HL-60 (cell line): ENCODE data around the gene IL1RAPL1.
A peak's percentile ranks its signal among the peaks of the same experiment; 100 is the strongest.

Experiments
- DNase-seq, 2 experiments: peaks; one replicate each; pipeline ENCODE4 v3.0.0-alpha.2; 2010 to 2020; ENCODE audit warnings: low read depth in 1 of 2, low spot score in 1 of 2
- H3K27ac ChIP-seq: fragments of 250-450 bp; sonication (Bioruptor Pico); replicated peaks from 2 replicates; pipeline ENCODE4 v1.5.1; 2020; ENCODE audit warnings: mild to moderate bottlenecking, moderate library complexity
- H3K27me3 ChIP-seq: fragments of 250-450 bp; sonication (Bioruptor Pico); 2 replicates; pipeline ENCODE4 v1.5.1; 2021; ENCODE audit warnings: mild to moderate bottlenecking, moderate library complexity; ENCODE audit not compliant: insufficient read depth, poor library complexity, severe bottlenecking
- H3K4me3 ChIP-seq: replicated peaks from 2 replicates; pipeline ENCODE4 v1.5.1; 2011; ENCODE audit warnings: mild to moderate bottlenecking, control low read depth, low read length; ENCODE audit not compliant: insufficient read depth
- GABPA ChIP-seq: IDR thresholded peaks from 2 replicates; pipeline ENCODE4 v1.6.1; 2012; ENCODE audit warnings: low read depth
- POLR2AphosphoS5 ChIP-seq: IDR thresholded peaks from 2 replicates; pipeline ENCODE4 v1.6.1; 2012; ENCODE audit warnings: low read depth
- SPI1 ChIP-seq: IDR thresholded peaks from 2 replicates; pipeline ENCODE4 v1.6.1; 2012; ENCODE audit warnings: low read depth, mild to moderate bottlenecking, borderline replicate concordance
- TF ChIP-seq, protein P1 (sequence below): IDR thresholded peaks from one replicate; pipeline ENCODE4 v1.5.1; 2011; ENCODE audit warnings: low read length, control low read depth, inconsistent platforms; ENCODE audit not compliant: insufficient read depth
- TF ChIP-seq, protein P2 (sequence below): IDR thresholded peaks from 2 replicates; pipeline ENCODE4 v1.6.1; 2012; ENCODE audit warnings: low read depth; ENCODE audit not compliant: insufficient replicate concordance

IL1RAPL1 gene

DNA sequence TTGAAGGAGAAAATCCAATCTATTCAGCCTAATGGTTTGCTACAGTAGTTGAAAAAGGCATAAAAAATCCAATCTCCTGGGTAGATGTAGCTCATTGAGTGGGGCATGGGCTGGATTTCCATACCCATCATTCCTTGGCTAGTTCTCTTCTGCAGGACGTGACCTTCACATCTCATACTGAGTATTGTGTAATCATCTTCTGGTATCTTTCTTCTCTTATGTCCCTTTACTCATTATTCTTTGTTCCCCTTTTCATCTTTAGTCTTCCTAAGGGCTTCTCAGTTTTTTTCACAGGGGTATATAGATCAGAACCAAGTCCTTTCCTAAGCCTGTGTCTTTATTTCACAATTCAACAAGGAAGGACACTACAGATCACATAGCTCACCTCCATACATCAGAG lies 900.5 kb downstream of the IL1RAPL1 start:
- Histone ChIP-seq H3K4me3 (no peak overlapping the region), H3K27me3 (no peaks in the 10 kb centered on the region), H3K27ac (no peak overlapping the region)
- TF ChIP-seq GABPA (no peak), POLR2AphosphoS5 (no peak), SPI1 (no peak)
- TF ChIP-seq, protein P1, sequence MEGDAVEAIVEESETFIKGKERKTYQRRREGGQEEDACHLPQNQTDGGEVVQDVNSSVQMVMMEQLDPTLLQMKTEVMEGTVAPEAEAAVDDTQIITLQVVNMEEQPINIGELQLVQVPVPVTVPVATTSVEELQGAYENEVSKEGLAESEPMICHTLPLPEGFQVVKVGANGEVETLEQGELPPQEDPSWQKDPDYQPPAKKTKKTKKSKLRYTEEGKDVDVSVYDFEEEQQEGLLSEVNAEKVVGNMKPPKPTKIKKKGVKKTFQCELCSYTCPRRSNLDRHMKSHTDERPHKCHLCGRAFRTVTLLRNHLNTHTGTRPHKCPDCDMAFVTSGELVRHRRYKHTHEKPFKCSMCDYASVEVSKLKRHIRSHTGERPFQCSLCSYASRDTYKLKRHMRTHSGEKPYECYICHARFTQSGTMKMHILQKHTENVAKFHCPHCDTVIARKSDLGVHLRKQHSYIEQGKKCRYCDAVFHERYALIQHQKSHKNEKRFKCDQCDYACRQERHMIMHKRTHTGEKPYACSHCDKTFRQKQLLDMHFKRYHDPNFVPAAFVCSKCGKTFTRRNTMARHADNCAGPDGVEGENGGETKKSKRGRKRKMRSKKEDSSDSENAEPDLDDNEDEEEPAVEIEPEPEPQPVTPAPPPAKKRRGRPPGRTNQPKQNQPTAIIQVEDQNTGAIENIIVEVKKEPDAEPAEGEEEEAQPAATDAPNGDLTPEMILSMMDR = no peak
- TF ChIP-seq, protein P2, sequence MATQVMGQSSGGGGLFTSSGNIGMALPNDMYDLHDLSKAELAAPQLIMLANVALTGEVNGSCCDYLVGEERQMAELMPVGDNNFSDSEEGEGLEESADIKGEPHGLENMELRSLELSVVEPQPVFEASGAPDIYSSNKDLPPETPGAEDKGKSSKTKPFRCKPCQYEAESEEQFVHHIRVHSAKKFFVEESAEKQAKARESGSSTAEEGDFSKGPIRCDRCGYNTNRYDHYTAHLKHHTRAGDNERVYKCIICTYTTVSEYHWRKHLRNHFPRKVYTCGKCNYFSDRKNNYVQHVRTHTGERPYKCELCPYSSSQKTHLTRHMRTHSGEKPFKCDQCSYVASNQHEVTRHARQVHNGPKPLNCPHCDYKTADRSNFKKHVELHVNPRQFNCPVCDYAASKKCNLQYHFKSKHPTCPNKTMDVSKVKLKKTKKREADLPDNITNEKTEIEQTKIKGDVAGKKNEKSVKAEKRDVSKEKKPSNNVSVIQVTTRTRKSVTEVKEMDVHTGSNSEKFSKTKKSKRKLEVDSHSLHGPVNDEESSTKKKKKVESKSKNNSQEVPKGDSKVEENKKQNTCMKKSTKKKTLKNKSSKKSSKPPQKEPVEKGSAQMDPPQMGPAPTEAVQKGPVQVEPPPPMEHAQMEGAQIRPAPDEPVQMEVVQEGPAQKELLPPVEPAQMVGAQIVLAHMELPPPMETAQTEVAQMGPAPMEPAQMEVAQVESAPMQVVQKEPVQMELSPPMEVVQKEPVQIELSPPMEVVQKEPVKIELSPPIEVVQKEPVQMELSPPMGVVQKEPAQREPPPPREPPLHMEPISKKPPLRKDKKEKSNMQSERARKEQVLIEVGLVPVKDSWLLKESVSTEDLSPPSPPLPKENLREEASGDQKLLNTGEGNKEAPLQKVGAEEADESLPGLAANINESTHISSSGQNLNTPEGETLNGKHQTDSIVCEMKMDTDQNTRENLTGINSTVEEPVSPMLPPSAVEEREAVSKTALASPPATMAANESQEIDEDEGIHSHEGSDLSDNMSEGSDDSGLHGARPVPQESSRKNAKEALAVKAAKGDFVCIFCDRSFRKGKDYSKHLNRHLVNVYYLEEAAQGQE = no peak
- DNase-seq = peak in 1 of 2 experiments; percentile 52

DNA sequence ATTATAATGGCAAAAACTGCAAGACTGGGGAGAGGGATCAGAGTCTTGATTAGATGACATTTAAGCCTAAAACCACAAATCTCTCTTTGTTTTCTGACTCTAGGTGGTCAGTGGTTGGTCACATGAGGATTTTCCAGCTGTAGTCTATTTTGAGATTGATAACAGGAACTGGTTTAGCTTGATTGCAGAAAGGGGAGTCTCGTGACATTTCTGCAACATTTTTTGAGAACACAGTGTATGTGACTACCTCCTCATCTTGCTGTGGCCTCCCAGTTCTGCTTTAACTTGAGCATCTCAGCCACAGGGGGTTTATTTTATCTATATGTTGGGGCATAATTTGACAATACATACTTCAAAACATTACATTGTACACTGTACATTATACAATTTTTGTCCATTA lies 901.7 kb downstream of the IL1RAPL1 start:
- Histone ChIP-seq H3K4me3 (no peak overlapping the region), H3K27me3 (no peaks in the 10 kb centered on the region), H3K27ac (no peak overlapping the region)
- no peak for DNase-seq
- TF ChIP-seq POLR2AphosphoS5 (no peak), GABPA (no peak), SPI1 (no peak)
- TF ChIP-seq, protein P1 = no peak
- TF ChIP-seq, protein P2 = no peak

DNA sequence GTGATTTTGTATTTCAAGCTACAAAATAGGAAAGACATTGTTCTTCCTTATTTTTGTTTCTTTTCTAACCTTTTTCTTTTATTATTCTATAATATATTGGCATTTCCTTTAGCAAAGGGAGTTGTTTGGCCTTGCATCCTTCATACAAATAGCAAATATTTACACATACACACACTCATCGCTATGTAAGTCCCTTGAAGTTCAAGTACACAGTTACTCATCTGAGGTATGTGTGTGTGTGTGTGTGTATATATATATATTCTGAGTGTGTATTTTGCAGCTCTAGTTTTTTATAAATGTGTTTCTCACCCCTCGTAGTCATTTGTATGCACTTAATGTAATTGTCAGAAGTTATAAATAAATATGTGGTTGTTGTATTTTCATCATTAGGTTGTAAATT lies 903.4 kb downstream of the IL1RAPL1 start:
- Histone ChIP-seq H3K27me3 (no peaks in the 10 kb centered on the region), H3K4me3 (no peak overlapping the region), H3K27ac (no peak overlapping the region)
- TF ChIP-seq POLR2AphosphoS5 (no peak), GABPA (no peak)
- no peak for DNase-seq

DNA sequence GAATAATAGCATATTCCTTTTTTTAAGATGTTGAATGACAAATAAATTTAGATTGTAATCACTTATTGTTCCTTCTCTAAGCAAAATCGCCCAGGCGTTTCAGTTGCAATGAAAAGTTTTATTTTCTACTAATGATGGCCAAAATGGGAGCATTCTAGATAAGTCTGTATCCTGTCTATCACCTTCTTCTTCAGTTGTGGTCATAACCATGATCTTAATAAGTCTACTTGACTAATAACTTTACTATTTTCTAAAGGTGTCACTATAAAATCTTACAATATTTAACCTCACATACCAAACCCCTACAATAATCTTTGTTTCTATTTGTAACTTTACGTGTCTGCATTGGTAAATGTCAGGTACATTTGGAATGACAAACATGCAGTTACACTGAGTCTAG lies 904.4 kb downstream of the IL1RAPL1 start:
- Histone ChIP-seq H3K27me3 (no peaks in the 10 kb centered on the region), H3K4me3 (no peak overlapping the region), H3K27ac (no peak overlapping the region)
- no peak for DNase-seq
- TF ChIP-seq, protein P1 = no peak
- TF ChIP-seq POLR2AphosphoS5 = no peak
